HG02623 (cell line): ENCODE results near the gene GABBR1.

Experiments used
- ATAC-seq: cut with Tn5 transposase; IDR thresholded peaks from one replicate; pipeline ENCODE4 v1.9.1; 2021; ENCODE audit warnings: moderate library complexity; ENCODE audit not compliant: unreplicated experiment

Gene GABBR1

DNA sequence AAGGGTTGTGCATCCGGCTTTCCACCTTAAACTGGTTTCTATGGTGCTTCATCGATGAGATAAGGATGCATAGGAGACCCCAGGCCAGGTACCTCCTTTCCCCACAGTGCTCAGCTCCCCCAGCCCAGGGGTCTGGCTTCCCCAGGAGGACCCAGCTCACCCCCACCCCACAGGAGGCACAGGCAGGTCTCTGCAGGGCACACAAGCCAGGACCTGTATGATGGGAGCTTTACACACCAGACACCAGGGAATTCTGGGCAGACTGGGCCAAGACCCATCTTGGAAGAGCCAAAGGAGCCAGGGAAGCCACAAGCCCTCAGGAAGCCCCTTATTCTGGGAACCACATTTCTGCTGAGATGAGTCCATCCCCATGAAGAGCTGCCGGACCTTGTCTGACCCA lies 103.0 kb downstream of the GABBR1 start:
- no peak for ATAC-seq

DNA sequence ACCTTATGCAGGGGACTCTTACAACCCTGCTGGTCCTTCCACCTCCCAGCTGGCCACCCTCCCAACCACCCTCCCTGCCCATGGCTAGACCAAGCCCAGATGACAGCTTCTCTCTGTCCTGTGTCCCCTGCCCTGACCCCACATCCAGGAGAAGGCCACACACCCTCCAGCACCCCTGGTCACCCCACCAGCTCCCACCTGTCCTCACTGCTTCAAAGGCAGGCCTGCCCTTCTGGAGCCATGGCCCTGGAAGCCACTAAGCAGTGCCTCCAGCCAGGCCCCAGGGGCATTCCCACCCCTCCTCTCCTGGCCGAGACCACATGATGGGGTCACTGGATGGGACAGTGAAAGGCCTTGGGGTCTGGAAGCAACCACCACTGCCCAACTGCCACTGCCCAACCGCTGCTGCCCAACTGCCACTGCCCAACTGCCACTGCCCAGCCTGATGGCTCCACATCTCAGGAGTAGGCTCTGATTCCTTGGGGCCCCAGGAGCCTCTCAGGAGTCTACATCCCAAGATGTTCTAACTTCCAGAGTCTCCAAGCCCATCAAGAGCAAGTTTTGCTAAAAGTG lies 103.9 kb downstream of the GABBR1 start:
- ATAC-seq, result no peak

DNA sequence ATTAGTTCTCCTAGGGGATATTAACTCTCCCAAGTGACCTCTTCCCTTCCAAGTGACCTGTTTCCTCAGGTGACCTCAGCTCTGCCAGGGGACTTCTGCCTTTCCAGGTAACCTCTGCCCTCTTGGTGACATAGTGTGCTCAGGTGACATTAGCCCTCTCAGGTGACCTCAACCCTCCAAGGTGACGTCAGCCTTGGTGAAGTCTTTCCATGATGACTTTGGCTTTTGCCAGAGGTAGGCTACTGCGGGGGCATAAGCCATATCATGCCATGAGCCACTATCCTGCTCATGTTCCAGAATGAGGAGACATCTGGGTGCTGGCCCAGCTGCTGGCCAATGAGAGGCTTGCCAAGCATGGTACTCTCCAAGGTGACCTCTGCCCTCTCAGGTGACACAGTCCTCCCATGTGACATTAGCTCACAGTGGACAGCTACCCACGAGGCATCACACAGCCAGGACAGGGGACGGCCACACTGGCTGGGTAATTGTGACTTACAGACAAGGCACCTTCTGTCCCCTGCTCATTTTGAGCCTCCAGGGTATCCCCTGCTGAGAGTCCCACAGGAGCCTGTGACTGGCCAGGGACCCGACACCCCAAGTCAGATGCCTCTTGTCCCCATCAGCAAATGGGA lies 104.6 kb downstream of the GABBR1 start:
- ATAC-seq, result no peak

- ATAC-seq, result no peak
These were observed 105.4 kb downstream of the GABBR1 start for GRCh38 chr6:29527564-29527963.

- no peak for ATAC-seq
These were observed 105.9 kb downstream of the GABBR1 start for GRCh38 chr6:29527126-29527525.

DNA sequence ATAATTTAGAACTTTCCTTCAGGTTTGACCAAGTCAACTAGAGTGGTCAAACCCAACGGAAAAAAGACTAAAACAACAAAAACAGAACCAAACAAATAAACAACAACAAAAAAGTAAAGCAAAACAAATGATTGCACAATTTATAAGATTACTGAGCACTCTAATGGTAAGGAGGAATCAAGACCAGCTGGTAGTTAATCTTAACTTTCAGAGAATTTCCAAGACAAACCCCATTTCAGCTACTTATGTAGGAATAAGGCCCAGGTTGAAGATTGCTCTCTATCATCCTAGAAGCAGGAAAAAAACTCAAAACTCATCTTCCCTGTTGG lies 107.7 kb downstream of the GABBR1 start:
- no peak for ATAC-seq

DNA sequence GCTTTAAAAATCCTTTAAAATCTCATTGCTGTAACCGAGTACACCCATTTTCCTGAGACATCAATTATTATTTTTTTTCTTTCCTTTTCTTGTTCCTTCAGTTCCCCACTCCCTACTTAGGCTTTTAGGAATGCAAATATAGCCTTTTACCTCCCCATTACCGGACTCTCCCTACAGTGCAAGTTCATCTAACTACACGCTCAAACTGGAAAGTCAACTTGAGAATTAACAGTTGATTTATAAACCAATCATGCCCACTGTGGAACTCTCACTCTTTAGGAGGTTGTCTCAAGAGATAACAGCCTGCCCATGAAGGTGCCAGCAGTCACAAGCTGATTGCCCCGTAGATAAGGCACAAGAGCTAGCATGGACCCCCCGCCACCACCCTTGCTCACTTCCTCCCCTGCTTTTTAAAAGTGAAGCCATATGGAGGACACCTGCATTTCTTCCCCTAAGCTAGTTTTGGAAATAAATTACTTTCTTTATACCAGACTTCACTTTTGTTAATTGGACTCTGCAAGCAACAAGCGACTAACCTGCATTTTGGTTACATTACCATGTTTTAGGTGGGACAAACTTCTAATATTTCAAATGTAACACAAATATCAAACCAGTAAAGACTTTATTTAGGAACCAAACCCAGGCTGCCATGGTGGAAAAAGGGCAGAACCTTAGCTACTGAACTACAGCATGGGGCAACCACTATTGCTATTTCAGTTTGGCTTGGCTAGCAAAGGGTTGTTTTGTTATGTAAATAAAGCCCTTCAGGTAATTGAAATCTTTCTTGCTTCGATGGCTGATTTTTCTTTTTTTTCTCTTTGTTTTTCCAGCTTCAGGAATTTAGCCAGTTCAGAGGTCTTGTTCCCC lies 108.3 kb downstream of the GABBR1 start:
- no peak for ATAC-seq

DNA sequence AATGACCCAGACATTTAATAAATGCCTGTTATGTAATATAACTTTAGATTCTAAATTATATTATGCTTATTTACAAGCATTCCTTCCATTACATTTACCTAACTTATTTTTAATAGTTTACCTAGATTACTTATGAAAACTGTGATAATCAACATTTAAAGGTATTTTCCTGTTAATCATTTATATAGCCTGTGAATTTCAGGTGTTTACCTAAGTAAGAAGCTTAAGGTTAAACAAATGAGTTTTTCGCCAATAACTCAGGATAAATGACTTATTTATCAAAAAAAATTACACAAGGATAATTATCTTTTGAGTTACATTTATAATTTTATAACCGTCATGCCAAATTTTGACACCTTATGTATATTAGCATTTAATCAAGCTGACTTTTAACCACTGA lies 108.9 kb downstream of the GABBR1 start:
- ATAC-seq, result no peak

DNA sequence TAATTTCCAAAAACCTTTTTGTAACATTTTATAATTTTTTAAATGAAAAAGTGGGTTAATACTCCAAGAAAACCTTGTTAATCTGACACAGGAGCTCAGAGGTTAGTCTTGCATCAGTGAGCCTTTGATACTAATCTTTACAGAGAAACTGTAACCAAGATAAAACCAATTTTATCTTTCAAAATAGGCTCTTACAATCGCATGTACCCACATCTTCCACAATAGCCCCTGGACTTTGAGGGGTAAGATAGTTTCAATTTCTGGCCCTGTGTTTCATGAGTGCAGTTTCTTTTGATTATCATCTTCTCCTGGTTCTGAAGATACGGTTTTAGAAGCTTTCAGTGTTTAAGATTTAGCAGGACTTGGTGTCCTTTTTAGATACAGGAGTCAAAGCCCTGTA lies 110.8 kb downstream of the GABBR1 start:
- ATAC-seq, result no peak

DNA sequence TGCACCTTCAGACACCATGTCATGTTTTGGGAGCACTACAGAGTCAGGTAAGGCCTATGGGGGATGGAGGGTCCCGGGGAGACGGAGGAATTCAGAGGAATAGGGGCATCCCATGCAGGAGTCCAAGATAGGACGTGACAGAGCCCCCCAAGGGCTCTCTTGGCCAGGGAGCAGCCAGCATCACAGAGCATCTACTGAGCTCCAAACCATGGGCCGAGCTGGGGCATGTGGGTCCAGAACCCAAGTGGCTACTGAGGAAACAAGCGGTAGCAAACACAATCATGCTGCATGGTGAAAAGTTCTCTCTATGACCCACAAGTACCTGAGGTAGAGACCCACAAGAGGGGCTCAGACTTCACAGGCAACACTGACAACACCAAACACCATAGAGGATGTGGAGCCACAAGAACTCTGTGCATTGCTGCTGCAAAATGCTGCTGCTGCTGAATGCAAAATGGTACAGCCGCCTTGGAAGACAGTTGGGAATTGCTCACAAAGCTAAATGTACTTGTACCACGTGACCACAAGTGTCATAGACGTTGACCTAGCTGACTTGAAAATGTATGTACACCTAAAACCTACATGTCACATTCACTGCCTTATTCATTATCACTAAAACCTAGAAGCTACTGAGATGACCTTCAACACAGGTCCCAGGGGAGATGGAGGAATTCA lies 111.8 kb downstream of the GABBR1 start:
- no peak for ATAC-seq

DNA sequence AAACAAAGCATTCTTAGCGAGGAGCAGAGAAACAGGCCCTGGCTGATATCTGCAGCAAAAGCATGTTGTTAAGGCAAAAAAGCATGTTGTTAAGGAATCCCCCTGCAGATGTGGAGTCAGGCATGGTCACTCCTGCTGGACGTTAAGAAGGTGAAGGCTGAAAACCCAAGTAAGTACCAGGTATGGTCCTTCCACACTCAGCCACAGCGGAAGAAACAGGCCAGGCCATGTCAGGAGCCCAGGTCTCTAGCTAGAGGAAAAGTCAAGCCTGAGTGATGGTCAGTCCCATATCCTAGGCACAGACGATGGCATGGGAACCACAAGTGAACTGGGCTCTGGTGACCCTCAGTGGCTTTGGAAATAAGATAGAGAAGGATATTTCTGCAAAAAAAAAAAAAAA lies 112.8 kb downstream of the GABBR1 start:
- ATAC-seq, result no peak

- no peak for ATAC-seq
These were observed 113.5 kb downstream of the GABBR1 start for GRCh38 chr6:29519291-29520010.

DNA sequence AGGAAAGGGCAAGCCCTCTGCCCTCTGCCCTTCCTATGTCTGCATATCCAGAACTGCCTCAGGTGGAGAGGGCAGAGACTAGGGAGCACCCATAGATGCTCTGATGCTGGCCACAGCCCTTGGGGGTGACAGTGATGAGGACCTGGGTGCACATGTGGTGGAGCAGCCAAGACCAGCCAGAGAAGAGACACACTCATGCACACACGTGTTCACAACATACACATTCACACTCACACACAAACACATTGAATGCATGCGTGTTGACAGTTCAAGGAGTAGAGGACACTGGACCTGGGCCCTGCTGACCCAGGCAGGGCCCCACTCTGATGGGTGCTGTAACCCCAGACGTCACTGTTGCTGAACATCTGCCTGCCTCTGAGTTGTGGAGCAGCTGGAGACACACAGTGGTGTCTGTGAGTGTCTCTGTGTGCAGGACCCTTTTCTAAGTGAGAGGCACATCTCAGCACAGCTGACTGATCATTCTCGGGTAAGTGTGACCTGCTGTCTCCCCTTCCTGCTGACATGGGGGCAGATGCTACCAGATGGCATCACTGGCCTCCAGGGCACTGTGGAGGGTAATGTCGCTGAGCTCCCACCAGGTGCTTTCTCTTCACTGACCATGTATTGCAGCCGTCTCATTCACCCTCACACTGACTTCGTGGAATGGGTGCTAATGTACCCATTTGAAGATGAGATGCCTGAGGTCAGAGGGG lies 115.1 kb downstream of the GABBR1 start:
- ATAC-seq, result no peak

DNA sequence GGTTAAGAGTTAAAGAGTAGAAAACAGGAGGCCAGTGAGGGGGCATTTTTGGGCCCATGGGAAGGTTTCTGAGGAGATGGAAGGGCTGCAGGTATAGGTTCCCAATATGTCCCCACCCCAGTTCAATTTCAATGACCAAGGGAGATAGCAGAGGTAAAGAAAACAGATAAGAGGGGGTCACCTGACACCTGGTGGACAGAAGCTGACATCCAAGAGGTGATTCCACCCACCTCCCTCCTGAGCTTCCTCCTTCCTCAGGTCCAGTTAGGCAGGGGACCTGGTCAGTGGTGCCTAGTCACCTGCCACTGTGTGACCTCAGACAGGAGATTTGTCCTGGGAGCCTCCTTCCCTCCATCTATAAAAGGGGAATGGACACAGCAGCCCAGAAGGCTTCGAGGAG lies 115.7 kb downstream of the GABBR1 start:
- no peak for ATAC-seq

DNA sequence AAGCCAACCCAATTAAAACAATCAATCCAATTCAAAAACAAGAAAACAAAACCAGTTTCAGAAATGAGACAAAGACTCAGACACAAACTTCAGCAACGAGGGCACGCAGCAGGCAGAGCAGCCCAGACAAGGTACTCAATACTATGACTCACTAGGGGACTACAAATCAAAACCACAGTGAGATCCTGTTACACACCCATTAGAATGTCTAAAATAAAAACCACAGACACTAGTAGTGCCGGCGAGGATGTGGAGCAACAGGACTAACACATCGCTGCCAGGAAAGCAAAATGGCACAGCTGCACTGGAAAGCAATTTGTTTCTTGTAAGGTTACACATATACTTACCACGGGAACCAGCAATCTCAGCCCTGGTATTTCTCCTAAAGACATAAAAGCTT lies 116.9 kb downstream of the GABBR1 start:
- no peak for ATAC-seq

DNA sequence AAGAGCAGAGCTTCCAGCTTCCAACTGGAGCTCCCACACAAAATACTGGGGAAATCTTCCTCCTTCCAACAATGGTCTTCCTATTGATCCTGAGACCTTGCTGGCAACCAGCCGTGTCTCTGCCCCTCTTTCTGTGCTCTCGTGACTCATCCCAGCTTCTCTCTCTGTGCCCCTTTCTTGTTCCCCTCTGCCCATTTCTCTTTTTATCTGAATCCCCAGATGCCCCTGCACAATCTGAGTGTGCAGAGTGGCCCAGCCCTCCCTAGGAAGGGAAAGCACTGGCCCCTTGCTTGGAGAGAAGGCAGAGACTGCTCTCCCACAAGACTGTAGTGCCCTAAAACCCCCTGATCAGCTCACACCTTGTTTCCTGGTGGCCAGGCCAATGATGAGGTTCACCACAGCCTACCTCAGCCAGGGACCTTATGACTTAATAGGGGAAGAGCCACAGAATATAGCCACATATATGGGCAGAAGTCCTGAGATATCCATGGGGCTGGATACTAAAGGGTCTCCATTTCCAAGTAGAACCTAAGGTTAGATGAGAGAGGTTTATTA lies 122.2 kb downstream of the GABBR1 start:
- ATAC-seq, result no peak

- no peak for ATAC-seq
These were observed 122.8 kb downstream of the GABBR1 start for GRCh38 chr6:29510202-29510601.
